Stomach smooth muscle (tissue), 2 donors: ENCODE measurements around the gene TNNI3K.

ENCODE experiments used
- H3K27ac ChIP-seq: one replicate; pipeline ENCODE4 v1.7.0; 2013; ENCODE audit warnings: mild to moderate bottlenecking, low read length, inconsistent platforms
- H3K27me3 ChIP-seq, 2 donors: one replicate each; pipeline ENCODE4 v1.7.0; 2013; ENCODE audit warnings: low read length in 2 of 2; ENCODE audit not compliant: insufficient read depth in 2 of 2, control insufficient read depth in 1 of 2
- H3K36me3 ChIP-seq, 2 donors: one replicate each; pipeline ENCODE4 v1.7.0; 2013; ENCODE audit warnings: low read length in 2 of 2; ENCODE audit not compliant: control insufficient read depth in 2 of 2, insufficient read depth in 2 of 2
- H3K4me1 ChIP-seq: one replicate; pipeline ENCODE4 v1.7.0; 2013; ENCODE audit warnings: low read length; ENCODE audit not compliant: control insufficient read depth, insufficient read depth
- H3K4me3 ChIP-seq, 2 donors: one replicate each; pipeline ENCODE4 v1.7.0; 2013; ENCODE audit warnings: low read length in 2 of 2
- H3K9ac ChIP-seq, 2 donors: one replicate each; pipeline ENCODE4 v1.7.0; 2013; ENCODE audit warnings: low read length in 2 of 2, mild to moderate bottlenecking in 1 of 2
- H3K9me3 ChIP-seq, 2 donors: one replicate each; pipeline ENCODE4 v1.7.0; 2013; ENCODE audit warnings: low read length in 2 of 2; ENCODE audit not compliant: control insufficient read depth in 2 of 2
- donor health status: healthy.
- donor health status: Pancreatic carcinoma.

The TNNI3K gene

GRCh38 chr1:74513411-74514300 lies 278.5 kb downstream of the TNNI3K start:
- Histone ChIP-seq H3K9me3 (no peaks in the 10 kb centered on the region), H3K9ac (no peak overlapping the region), H3K4me3 (no peak overlapping the region), H3K36me3 (no peaks in the 10 kb centered on the region), H3K27ac (no peak overlapping the region), H3K27me3 (no peaks in the 10 kb centered on the region), H3K4me1 (no peaks in the 10 kb centered on the region)

GRCh38 chr1:74517599-74518051 lies 282.4 kb downstream of the TNNI3K start:
- no peak overlapping the region for H3K27ac ChIP-seq

GRCh38 chr1:74522148-74522547 lies 287.0 kb downstream of the TNNI3K start:
- Histone ChIP-seq H3K27ac (no peak overlapping the region), H3K4me3 (no peak overlapping the region), H3K4me1 (no peaks in the 10 kb centered on the region), H3K9ac (no peak overlapping the region), H3K36me3 (no peaks in the 10 kb centered on the region), H3K9me3 (no peaks in the 10 kb centered on the region), H3K27me3 (no peaks in the 10 kb centered on the region)

More at GRCh38 chr1:74517599-74518051, 282.4 kb downstream of the TNNI3K start:
- no peak overlapping the region for H3K9ac ChIP-seq
- H3K27me3 ChIP-seq, result no peaks in the 10 kb centered on the region
- no peaks in the 10 kb centered on the region for H3K36me3 ChIP-seq
- H3K4me3 ChIP-seq, result no peak overlapping the region
- H3K4me1 ChIP-seq, result no peaks in the 10 kb centered on the region
- no peaks in the 10 kb centered on the region for H3K9me3 ChIP-seq

GRCh38 chr1:74523873-74524480 lies 288.8 kb downstream of the TNNI3K start:
- no peaks in the 10 kb centered on the region for H3K36me3 ChIP-seq
- H3K9me3 ChIP-seq, result no peaks in the 10 kb centered on the region
- H3K27me3 ChIP-seq, result no peaks in the 10 kb centered on the region
- H3K4me3 ChIP-seq, result no peak overlapping the region
- no peak overlapping the region for H3K27ac ChIP-seq
- no peaks in the 10 kb centered on the region for H3K4me1 ChIP-seq
- H3K9ac ChIP-seq, result no peak overlapping the region

- H3K36me3 ChIP-seq, result no peaks in the 10 kb centered on the region
- no peak overlapping the region for H3K4me3 ChIP-seq
- no peaks in the 10 kb centered on the region for H3K27me3 ChIP-seq
- no peak overlapping the region for H3K9ac ChIP-seq
- H3K9me3 ChIP-seq, result no peaks in the 10 kb centered on the region
- H3K27ac ChIP-seq, result no peak overlapping the region
- H3K4me1 ChIP-seq, result no peaks in the 10 kb centered on the region
Measured at GRCh38 chr1:74526708-74527107, 291.5 kb downstream of the TNNI3K start.

GRCh38 chr1:74528123-74528522 lies 292.9 kb downstream of the TNNI3K start:
- H3K9ac ChIP-seq, result no peak overlapping the region
- H3K27me3 ChIP-seq, result no peaks in the 10 kb centered on the region
- H3K4me1 ChIP-seq, result no peaks in the 10 kb centered on the region
- H3K36me3 ChIP-seq, result no peaks in the 10 kb centered on the region
- no peak overlapping the region for H3K4me3 ChIP-seq
- H3K27ac ChIP-seq, result no peak overlapping the region
- H3K9me3 ChIP-seq, result no peaks in the 10 kb centered on the region

- no peak overlapping the region for H3K9ac ChIP-seq
- H3K9me3 ChIP-seq, result no peaks in the 10 kb centered on the region
- no peak overlapping the region for H3K4me3 ChIP-seq
- H3K4me1 ChIP-seq, result no peaks in the 10 kb centered on the region
- H3K27ac ChIP-seq, result no peak overlapping the region
- H3K27me3 ChIP-seq, result no peaks in the 10 kb centered on the region
- no peaks in the 10 kb centered on the region for H3K36me3 ChIP-seq
Measured at GRCh38 chr1:74530892-74531291, 295.7 kb downstream of the TNNI3K start.

GRCh38 chr1:74531796-74532195 lies 296.6 kb downstream of the TNNI3K start:
- H3K9me3 ChIP-seq, result no peaks in the 10 kb centered on the region
- no peak overlapping the region for H3K9ac ChIP-seq
- no peaks in the 10 kb centered on the region for H3K27me3 ChIP-seq
- H3K27ac ChIP-seq, result no peak overlapping the region
- no peaks in the 10 kb centered on the region for H3K4me1 ChIP-seq
- no peak overlapping the region for H3K4me3 ChIP-seq
- no peaks in the 10 kb centered on the region for H3K36me3 ChIP-seq

- Histone ChIP-seq H3K4me1 (no peaks in the 10 kb centered on the region), H3K27ac (no peak overlapping the region), H3K9me3 (no peaks in the 10 kb centered on the region), H3K4me3 (no peak overlapping the region), H3K27me3 (no peaks in the 10 kb centered on the region), H3K36me3 (no peaks in the 10 kb centered on the region), H3K9ac (no peak overlapping the region)
Measured at GRCh38 chr1:74534241-74534640, 299.1 kb downstream of the TNNI3K start.

- Histone ChIP-seq H3K27me3 (no peaks in the 10 kb centered on the region), H3K4me3 (no peak overlapping the region), H3K9ac (no peak overlapping the region), H3K4me1 (no peaks in the 10 kb centered on the region), H3K27ac (no peak overlapping the region), H3K9me3 (peaks cover 0 to 3% of the 10 kb centered on the region in 2 donors), H3K36me3 (no peaks in the 10 kb centered on the region)
Measured at GRCh38 chr1:74545821-74546220, 310.6 kb downstream of the TNNI3K start.
